Ascending aorta (tissue), 2 donors: ENCODE results near the gene SDS. TPM values are rescaled to one million over a fixed set of nuclear protein-coding genes. Genes with fewer than 3 reads are reported as not detected.

Experiments
- DNase-seq, 2 donors: peaks; one replicate each; pipeline ENCODE4 v3.0.0-alpha.2; 2019; ENCODE audit warnings: low spot score in 2 of 2
- H3K27ac ChIP-seq, 2 donors: fragments of 200-600 bp; sonication (generic); one replicate each; pipeline ENCODE4 v1.5.1; 2016 to 2017; ENCODE audit warnings: mild to moderate bottlenecking in 1 of 2
- H3K27me3 ChIP-seq: fragments of 200-600 bp; sonication (generic); one replicate; pipeline ENCODE4 v1.5.1; 2017
- H3K36me3 ChIP-seq, 2 donors: fragments of 200-600 bp; sonication (generic); one replicate each; pipeline ENCODE4 v1.5.1; 2016
- H3K4me1 ChIP-seq, 2 donors: fragments of 200-600 bp; sonication (generic); one replicate each; pipeline ENCODE4 v1.5.1; 2016 to 2017; ENCODE audit warnings: mild to moderate bottlenecking in 1 of 2
- H3K4me3 ChIP-seq, 2 donors: fragments of 200-600 bp; sonication (generic); one replicate each; pipeline ENCODE4 v1.5.1; 2016 to 2017; ENCODE audit warnings: mild to moderate bottlenecking in 1 of 2
- H3K9me3 ChIP-seq, 2 donors: fragments of 200-600 bp; sonication (generic); one replicate each; pipeline ENCODE4 v1.5.1; 2016
- CTCF ChIP-seq, 3 experiments: fragments of 200-600 bp in 2 of 3; fragments of 450-650 bp in 1 of 3; sonication (generic) in 2 of 3; IDR thresholded peaks; one replicate each; pipeline ENCODE4 v1.5.1; 2016 to 2019; ENCODE audit warnings: antibody characterized with exemption in 3 of 3, mild to moderate bottlenecking in 1 of 3, moderate library complexity in 1 of 3
- intact Hi-C: fragments of 100-400 bp; cut with DNase I; formaldehyde crosslinking; loops from one replicate; pipeline ENCODE4 v1.15.1; 2023
- total RNA-seq: library from RNA; depleted of rRNA; stranded (reverse); fragments of >200 nt; gene quantifications from one replicate; pipeline ENCODE4 v1.1.0, GENCODE V29; 2016

SDS gene
- total RNA-seq, 1 donor from 2014 or later = 34.5 TPM

- no peak for TF ChIP-seq CTCF (IDR thresholded peaks at IDR 0.05)
- peaks cover 2 to 5% of the 10 kb centered on the region in 2 donors for H3K4me1 ChIP-seq
- no peaks in the 10 kb centered on the region for H3K27me3 ChIP-seq
- no peak for DNase-seq
- intact Hi-C loops = no loop called here
- H3K36me3 ChIP-seq = peaks cover 0 to 13% of the 10 kb centered on the region in 2 donors
- H3K9me3 ChIP-seq = no peaks in the 10 kb centered on the region
- no peak overlapping the region for H3K4me3 ChIP-seq
- H3K27ac ChIP-seq = no peak overlapping the region
These were observed 36.9 kb downstream of the SDS start for GRCh38 chr12:113366827-113367226.

- Histone ChIP-seq H3K4me1 (peaks cover 2 to 5% of the 10 kb centered on the region in 2 donors), H3K9me3 (no peaks in the 10 kb centered on the region), H3K27me3 (no peaks in the 10 kb centered on the region), H3K4me3 (no peak overlapping the region), H3K36me3 (peaks cover 0 to 7% of the 10 kb centered on the region in 2 donors), H3K27ac (no peak overlapping the region)
- intact Hi-C loops = no loop called here
- TF ChIP-seq CTCF (IDR thresholded peaks at IDR 0.05) = no peak
- DNase-seq = no peak
These were observed 37.9 kb downstream of the SDS start for GRCh38 chr12:113365639-113366395.

- Histone ChIP-seq H3K27me3 (no peaks in the 10 kb centered on the region), H3K9me3 (no peaks in the 10 kb centered on the region), H3K36me3 (peaks cover 0 to 7% of the 10 kb centered on the region in 2 donors), H3K27ac (no peak overlapping the region), H3K4me1 (peaks cover 2 to 7% of the 10 kb centered on the region in 2 donors), H3K4me3 (no peak overlapping the region)
- no peak for DNase-seq
- TF ChIP-seq CTCF (IDR thresholded peaks at IDR 0.05) = no peak
- intact Hi-C loops = no loop called here
These were observed 39.0 kb downstream of the SDS start for GRCh38 chr12:113364698-113365097.

GRCh38 chr12:113361574-113362370, 41.9 kb downstream of the SDS start:
- peaks cover 0 to 7% of the 10 kb centered on the region in 2 donors for H3K36me3 ChIP-seq
- no peak for DNase-seq
- TF ChIP-seq CTCF (IDR thresholded peaks at IDR 0.05) = no peak
- no peaks in the 10 kb centered on the region for H3K27me3 ChIP-seq
- no peak overlapping the region for H3K4me3 ChIP-seq
- no peak overlapping the region for H3K27ac ChIP-seq
- peaks cover 2 to 19% of the 10 kb centered on the region in 2 donors for H3K4me1 ChIP-seq
- no peaks in the 10 kb centered on the region for H3K9me3 ChIP-seq
- intact Hi-C loops = no loop called here

GRCh38 chr12:113359939-113360748, 43.5 kb downstream of the SDS start:
- peak overlapping the region; percentile 86 to 88 for H3K27ac ChIP-seq

More at GRCh38 chr12:113359939-113360748, 43.5 kb downstream of the SDS start:
- H3K9me3 ChIP-seq = no peaks in the 10 kb centered on the region
- peaks cover 0 to 6% of the 10 kb centered on the region in 2 donors for H3K36me3 ChIP-seq
- DNase-seq = no peak
- no peaks in the 10 kb centered on the region for H3K27me3 ChIP-seq
- H3K4me3 ChIP-seq = peak overlapping the region; percentile 67 to 84
- H3K4me1 ChIP-seq = peaks cover 0 to 14% of the 10 kb centered on the region in 2 donors
- intact Hi-C loops = loop anchor here (2.0 kb wide), 1 partner anchor 607 kb away; the partner anchor contains the start of gene RBM19
- TF ChIP-seq CTCF (IDR thresholded peaks at IDR 0.05) = peak in 1 of 3 experiments; percentile 14
